CD14-positive monocyte (primary cell): ENCODE measurements around the gene SATB1. TPM values are rescaled to one million over a fixed set of nuclear protein-coding genes. Genes with fewer than 3 reads are reported as not detected.

Source experiments
- DNase-seq, 3 donors: peaks; one replicate each; pipeline ENCODE4 v3.0.0-alpha.2; 2011 to 2022
- H2AFZ ChIP-seq: 2 replicates; pipeline ENCODE4 v1.6.0; 2012; ENCODE audit warnings: mild to moderate bottlenecking, low read depth, low read length, inconsistent platforms; ENCODE audit not compliant: insufficient read depth, poor library complexity, severe bottlenecking
- H3K27ac ChIP-seq, 2 donors: 1 replicate in 1 of 2; 2 replicates in 1 of 2; pipeline ENCODE4 v1.5.1; 2012 to 2013; ENCODE audit warnings: low read length in 2 of 2, control low read depth in 1 of 2, inconsistent platforms in 1 of 2, low read depth in 1 of 2, mild to moderate bottlenecking in 1 of 2
- H3K27me3 ChIP-seq, 2 donors: one replicate each; pipeline versions ENCODE4 v1.6.0 to v1.6.1; 2011 to 2013; ENCODE audit warnings: low read length in 2 of 2; ENCODE audit not compliant: control insufficient read depth in 2 of 2, insufficient read depth in 2 of 2
- H3K36me3 ChIP-seq, 2 donors: replicated peaks in 1 of 2; 1 replicate in 1 of 2; 2 replicates in 1 of 2; pipeline versions ENCODE4 v1.5.1 to v1.6.1; 2012 to 2013; ENCODE audit warnings: low read length in 2 of 2, control low read depth in 1 of 2, inconsistent platforms in 1 of 2, mild to moderate bottlenecking in 1 of 2; ENCODE audit not compliant: insufficient read depth in 2 of 2, control insufficient read depth in 1 of 2
- H3K4me1 ChIP-seq, 2 donors: 1 replicate in 1 of 2; 2 replicates in 1 of 2; pipeline versions ENCODE4 v1.5.1 to v1.6.1; 2012 to 2013; ENCODE audit warnings: low read length in 2 of 2, control low read depth in 1 of 2, inconsistent platforms in 1 of 2, mild to moderate bottlenecking in 1 of 2, moderate library complexity in 1 of 2; ENCODE audit not compliant: insufficient read depth in 2 of 2, control insufficient read depth in 1 of 2
- H3K4me2 ChIP-seq: replicated peaks from 2 replicates; pipeline ENCODE3; 2012; ENCODE audit warnings: low read length, moderate library complexity, mild to moderate bottlenecking; ENCODE audit not compliant: poor library complexity, severe bottlenecking; ENCODE audit errors: extremely low read depth
- H3K4me3 ChIP-seq, 3 experiments: fragments of 200-600 bp in 1 of 3; sonication (generic) in 1 of 3; replicated peaks in 1 of 3; 1 replicate in 2 of 3; 2 replicates in 1 of 3; pipeline ENCODE4 v1.5.1; 2011 to 2013; ENCODE audit warnings: low read length in 3 of 3, mild to moderate bottlenecking in 3 of 3, control low read depth in 2 of 3, low read depth in 2 of 3, inconsistent platforms in 1 of 3, moderate library complexity in 1 of 3
- H3K79me2 ChIP-seq: 2 replicates; pipeline ENCODE4 v1.6.0; 2012; ENCODE audit warnings: mild to moderate bottlenecking, control low read depth, inconsistent platforms, low read length, moderate library complexity; ENCODE audit not compliant: insufficient read depth
- H3K9ac ChIP-seq: 2 replicates; pipeline ENCODE4 v1.6.0; 2017; ENCODE audit warnings: low read length, mild to moderate bottlenecking; ENCODE audit not compliant: insufficient read depth, poor library complexity, severe bottlenecking
- H3K9me3 ChIP-seq, 2 donors: replicated peaks in 1 of 2; 1 replicate in 1 of 2; 2 replicates in 1 of 2; pipeline versions ENCODE4 v1.5.1 to v1.6.1; 2012 to 2013; ENCODE audit warnings: low read length in 2 of 2, control low read depth in 1 of 2; ENCODE audit not compliant: control insufficient read depth in 1 of 2, insufficient read depth in 1 of 2
- H4K20me1 ChIP-seq: 2 replicates; pipeline ENCODE4 v1.6.0; 2012; ENCODE audit warnings: mild to moderate bottlenecking, low read length, control low read depth, moderate library complexity; ENCODE audit not compliant: insufficient read depth
- H3K27ac Mint-ChIP-seq, 7 donors: one replicate each; pipeline ENCODE4 v1.8.0; 2020; ENCODE audit warnings: mild to moderate bottlenecking in 7 of 7, mixed read lengths in 7 of 7, moderate library complexity in 6 of 7, inconsistent platforms in 2 of 7
- H3K27me3 Mint-ChIP-seq, 3 donors: one replicate each; pipeline ENCODE4 v1.8.0; 2021 to 2022; ENCODE audit warnings: low read depth in 3 of 3, mild to moderate bottlenecking in 3 of 3, mixed read lengths in 3 of 3, moderate library complexity in 3 of 3, inconsistent platforms in 1 of 3
- H3K36me3 Mint-ChIP-seq, 2 donors: one replicate each; pipeline ENCODE4 v1.8.0; 2020; ENCODE audit warnings: mixed read lengths in 2 of 2, inconsistent platforms in 1 of 2, mild to moderate bottlenecking in 1 of 2
- H3K4me1 Mint-ChIP-seq: one replicate; pipeline ENCODE4 v1.8.0; 2020; ENCODE audit warnings: mild to moderate bottlenecking, mixed read lengths
- H3K4me3 Mint-ChIP-seq, 2 donors: one replicate each; pipeline ENCODE4 v1.8.0; 2020; ENCODE audit warnings: mild to moderate bottlenecking in 2 of 2, mixed read lengths in 2 of 2, moderate library complexity in 1 of 2
- H3K9me3 Mint-ChIP-seq, 7 donors: one replicate each; pipeline ENCODE4 v1.8.0; 2020 to 2022; ENCODE audit warnings: mixed read lengths in 7 of 7, mild to moderate bottlenecking in 6 of 7, moderate library complexity in 6 of 7, inconsistent platforms in 2 of 7
- WGBS: methylation state at CpG from one replicate; pipeline ENCODE4 v1.1.5; 2013; ENCODE audit warnings: missing lambda C conversion rate; ENCODE audit not compliant: insufficient coverage; 5-methylcytosine and 5-hydroxymethylcytosine counted together
- intact Hi-C, 2 donors: fragments of 100-400 bp; cut with micrococcal nuclease; formaldehyde crosslinking; loops; one replicate each; pipeline versions ENCODE4 v1.15.0 to v1.15.1; 2023
- polyA plus RNA-seq, 3 donors: library from polyadenylated mRNA; depleted of rRNA in 1 of 3; unstranded in 2 of 3; stranded (reverse) in 1 of 3; fragments of 300-500 nt in 2 of 3; fragments of >200 nt in 1 of 3; fragmentation: Illumina TruSeq in 2 of 3; gene quantifications; 1 replicate in 2 of 3; 2 replicates in 1 of 3; pipeline ENCODE4 v1.2.3, GENCODE V29; 2012 to 2021
- TF ChIP-seq, protein P1 (sequence below): fragments of 200-600 bp; IDR thresholded peaks from one replicate; pipeline ENCODE4 v1.8.0; 2022; ENCODE audit warnings: antibody characterized with exemption, mild to moderate bottlenecking

SATB1 gene
- polyA plus RNA-seq, 3 donors = 4.3 to 35.3 (median 6.9) TPM

DNA sequence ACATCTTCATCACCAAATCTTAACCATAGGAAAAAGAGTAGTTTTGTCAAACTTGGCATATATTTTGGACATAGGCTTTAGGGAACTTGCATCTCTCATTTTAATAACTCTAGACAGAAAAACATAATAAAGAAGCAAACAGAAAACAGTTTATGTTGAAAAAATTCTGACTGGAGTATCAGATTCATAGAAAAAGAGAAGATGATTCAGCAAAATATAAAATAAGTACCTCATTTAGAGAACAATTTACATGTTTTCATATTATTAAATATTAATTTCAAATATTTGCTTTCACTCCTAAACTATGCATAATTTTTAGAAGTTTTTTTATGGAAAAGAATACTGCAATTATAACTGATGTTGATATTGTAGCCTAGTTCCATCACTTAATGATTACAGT, 12.5 kb downstream of the SATB1 start:
- H3K36me3 Mint-ChIP-seq = peaks cover 53 to 54% of the 10 kb centered on the region in 2 donors
- intact Hi-C loops = no loop called here
- no peaks in the 10 kb centered on the region for H3K79me2 ChIP-seq
- no peaks in the 10 kb centered on the region for H3K9me3 Mint-ChIP-seq
- no peak overlapping the region for H2AFZ ChIP-seq
- H3K27ac ChIP-seq = no peak overlapping the region
- no peak overlapping the region for H3K9ac ChIP-seq
- H3K4me3 Mint-ChIP-seq = no peak overlapping the region
- no peak overlapping the region for H3K4me3 ChIP-seq
- TF ChIP-seq, protein P1, sequence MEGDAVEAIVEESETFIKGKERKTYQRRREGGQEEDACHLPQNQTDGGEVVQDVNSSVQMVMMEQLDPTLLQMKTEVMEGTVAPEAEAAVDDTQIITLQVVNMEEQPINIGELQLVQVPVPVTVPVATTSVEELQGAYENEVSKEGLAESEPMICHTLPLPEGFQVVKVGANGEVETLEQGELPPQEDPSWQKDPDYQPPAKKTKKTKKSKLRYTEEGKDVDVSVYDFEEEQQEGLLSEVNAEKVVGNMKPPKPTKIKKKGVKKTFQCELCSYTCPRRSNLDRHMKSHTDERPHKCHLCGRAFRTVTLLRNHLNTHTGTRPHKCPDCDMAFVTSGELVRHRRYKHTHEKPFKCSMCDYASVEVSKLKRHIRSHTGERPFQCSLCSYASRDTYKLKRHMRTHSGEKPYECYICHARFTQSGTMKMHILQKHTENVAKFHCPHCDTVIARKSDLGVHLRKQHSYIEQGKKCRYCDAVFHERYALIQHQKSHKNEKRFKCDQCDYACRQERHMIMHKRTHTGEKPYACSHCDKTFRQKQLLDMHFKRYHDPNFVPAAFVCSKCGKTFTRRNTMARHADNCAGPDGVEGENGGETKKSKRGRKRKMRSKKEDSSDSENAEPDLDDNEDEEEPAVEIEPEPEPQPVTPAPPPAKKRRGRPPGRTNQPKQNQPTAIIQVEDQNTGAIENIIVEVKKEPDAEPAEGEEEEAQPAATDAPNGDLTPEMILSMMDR = no peak
- no peaks in the 10 kb centered on the region for H3K9me3 ChIP-seq
- H3K4me1 ChIP-seq = no peaks in the 10 kb centered on the region
- peaks cover 38 to 64% of the 10 kb centered on the region in 2 donors for H3K36me3 ChIP-seq
- H3K27me3 ChIP-seq = no peaks in the 10 kb centered on the region
- H3K4me2 ChIP-seq = no peak overlapping the region
- no peaks in the 10 kb centered on the region for H3K27me3 Mint-ChIP-seq
- peaks cover 5% of the 10 kb centered on the region for H3K4me1 Mint-ChIP-seq
- H4K20me1 ChIP-seq = no peaks in the 10 kb centered on the region
- DNase-seq = no peak
- H3K27ac Mint-ChIP-seq = no peak overlapping the region

DNA sequence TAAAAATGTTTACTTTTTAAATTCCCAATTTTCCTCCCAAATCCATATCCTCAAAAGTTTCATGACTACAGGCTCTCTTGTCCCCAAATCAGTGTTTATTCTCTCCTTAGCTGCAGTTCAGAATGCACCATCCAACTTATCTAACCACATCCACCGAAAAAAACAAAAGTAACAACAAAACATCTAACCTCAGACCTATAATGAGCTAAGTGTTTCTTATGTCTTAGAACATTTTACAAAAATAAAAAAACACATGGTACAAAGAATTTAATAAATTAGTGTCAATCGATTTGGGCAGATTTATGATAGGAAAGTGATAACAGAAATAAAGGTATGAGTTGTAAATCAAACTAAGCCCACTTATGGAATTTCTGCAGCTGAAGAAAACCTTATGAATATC, 13.6 kb downstream of the SATB1 start:
- no CpG with 5 or more reads among the region's 2 CpGs for WGBS
- no peak overlapping the region for H2AFZ ChIP-seq
- H3K27ac ChIP-seq = no peak overlapping the region
- no peaks in the 10 kb centered on the region for H4K20me1 ChIP-seq
- no peaks in the 10 kb centered on the region for H3K9me3 ChIP-seq
- no peak overlapping the region for H3K4me2 ChIP-seq
- no peak for DNase-seq
- Mint-ChIP-seq H3K36me3 (peaks cover 49 to 53% of the 10 kb centered on the region in 2 donors), H3K27ac (peak overlapping the region in 1 of 7 donors; percentile 5), H3K9me3 (no peaks in the 10 kb centered on the region), H3K4me1 (peaks cover 2% of the 10 kb centered on the region), H3K4me3 (no peak overlapping the region), H3K27me3 (no peaks in the 10 kb centered on the region)
- H3K36me3 ChIP-seq = peaks cover 31 to 63% of the 10 kb centered on the region in 2 donors
- TF ChIP-seq, protein P1 = no peak
- H3K79me2 ChIP-seq = no peaks in the 10 kb centered on the region
- intact Hi-C loops = no loop called here
- no peaks in the 10 kb centered on the region for H3K4me1 ChIP-seq
- no peaks in the 10 kb centered on the region for H3K27me3 ChIP-seq
- H3K9ac ChIP-seq = no peak overlapping the region
- H3K4me3 ChIP-seq = no peak overlapping the region
